Stomach (tissue), 9 donors: ENCODE measurements around the gene TMEM54. TPM values are rescaled to one million over a fixed set of nuclear protein-coding genes. Genes with fewer than 3 reads are reported as not detected.
A peak's percentile ranks its signal among the peaks of the same experiment; 100 is the strongest.

Source experiments
- DNase-seq, 2 donors: peaks; one replicate each; pipeline versions ENCODE4 v3.0.0 to v3.0.0-alpha.2; 2013 to 2019
- H3K27ac ChIP-seq, 5 donors: fragments of 200-600 bp in 4 of 5; sonication (generic) in 4 of 5; one replicate each; pipeline ENCODE4 v1.5.1; 2013 to 2019; ENCODE audit warnings: mild to moderate bottlenecking in 1 of 5, moderate library complexity in 1 of 5
- H3K27me3 ChIP-seq, 3 donors: fragments of 200-600 bp; sonication (generic); one replicate each; pipeline ENCODE4 v1.5.1; 2017 to 2019; ENCODE audit warnings: mixed run types in 1 of 3
- H3K36me3 ChIP-seq, 4 donors: fragments of 200-600 bp; sonication (generic); 1 replicate in 3 of 4; 2 replicates in 1 of 4; pipeline ENCODE4 v1.5.1; 2016 to 2019
- H3K4me1 ChIP-seq, 4 donors: fragments of 200-600 bp; sonication (generic); one replicate each; pipeline ENCODE4 v1.5.1; 2016 to 2019
- H3K4me3 ChIP-seq, 4 donors: fragments of 200-600 bp; sonication (generic) in 3 of 4; one replicate each; pipeline ENCODE4 v1.5.1; 2016 to 2019; ENCODE audit warnings: mild to moderate bottlenecking in 1 of 4
- H3K9me3 ChIP-seq, 4 donors: fragments of 200-600 bp; sonication (generic); one replicate each; pipeline ENCODE4 v1.5.1; 2016 to 2019
- EP300 ChIP-seq: sonication (generic); formaldehyde crosslinking; IDR thresholded peaks from one replicate; pipeline ENCODE4 v1.6.1; 2017; ENCODE audit warnings: antibody characterized with exemption
- POLR2A ChIP-seq, 4 donors: fragments of 450-650 bp; IDR thresholded peaks; one replicate each; pipeline ENCODE4 v1.6.1; 2016; ENCODE audit warnings: antibody characterized with exemption in 4 of 4, control low read depth in 2 of 4, mild to moderate bottlenecking in 1 of 4, moderate library complexity in 1 of 4
- POLR2AphosphoS5 ChIP-seq, 3 donors: sonication (generic); formaldehyde crosslinking; IDR thresholded peaks; one replicate each; pipeline ENCODE4 v1.6.1; 2016; ENCODE audit warnings: antibody characterized with exemption in 3 of 3
- WGBS, 5 donors: extraction: QIAGEN DNeasy Blood & Tissue Kit in 3 of 5; methylation state at CpG; one replicate each; pipeline versions ENCODE4 v1.1.5 to v1.1.7; 2013 to 2018; 5-methylcytosine and 5-hydroxymethylcytosine counted together
- intact Hi-C: fragments of 100-400 bp; cut with DNase I; formaldehyde crosslinking; loops from one replicate; pipeline ENCODE4 v1.15.1; 2023; ENCODE audit warnings: low total_unique reads
- polyA plus RNA-seq, 3 donors: library from polyadenylated mRNA; stranded (reverse); fragments of 200-250 nt; gene quantifications; one replicate each; pipeline ENCODE4 v1.2.3, GENCODE V29; 2013
- total RNA-seq, 5 donors: library from RNA; depleted of rRNA; stranded (reverse); fragments of >200 nt; gene quantifications; one replicate each; pipeline versions ENCODE4 v1.1.0 to v1.2.3, GENCODE V29; 2014 to 2016
- TF ChIP-seq, protein P1 (sequence below), 7 experiments: fragments of 450-650 bp in 4 of 7; fragments of 200-600 bp in 3 of 7; sonication (generic) in 3 of 7; IDR thresholded peaks; one replicate each; pipeline ENCODE4 v1.5.1; 2016 to 2019; ENCODE audit warnings: antibody characterized with exemption in 7 of 7, control low read depth in 2 of 7, mild to moderate bottlenecking in 1 of 7
- donor health status: healthy with polysubstance abuse.
- donor health status: Bipolar disorder and iron deficiency.
- donor health status: healthy.

TMEM54 gene
- total and polyA plus RNA-seq, 8 donors = 34.9 to 408 (median 159) TPM

GRCh38 chr1:32927441-32927840 lies 26.3 kb upstream of the TMEM54 start:
- Histone ChIP-seq H3K36me3 (no peaks in the 10 kb centered on the region), H3K27ac (no peak overlapping the region), H3K4me3 (no peak overlapping the region), H3K9me3 (no peaks in the 10 kb centered on the region), H3K27me3 (peaks cover 0 to 35% (median 10%) of the 10 kb centered on the region in 3 donors), H3K4me1 (peaks cover 5 to 18% (median 12%) of the 10 kb centered on the region in 4 donors)
- 89 to 97% (median 95%) methylated on average over 2 of the region's 2 CpGs for WGBS, 5 donors
- TF ChIP-seq POLR2A (IDR thresholded peaks at IDR 0.05) = no peak
- no peak for TF ChIP-seq EP300
- TF ChIP-seq, protein P1, sequence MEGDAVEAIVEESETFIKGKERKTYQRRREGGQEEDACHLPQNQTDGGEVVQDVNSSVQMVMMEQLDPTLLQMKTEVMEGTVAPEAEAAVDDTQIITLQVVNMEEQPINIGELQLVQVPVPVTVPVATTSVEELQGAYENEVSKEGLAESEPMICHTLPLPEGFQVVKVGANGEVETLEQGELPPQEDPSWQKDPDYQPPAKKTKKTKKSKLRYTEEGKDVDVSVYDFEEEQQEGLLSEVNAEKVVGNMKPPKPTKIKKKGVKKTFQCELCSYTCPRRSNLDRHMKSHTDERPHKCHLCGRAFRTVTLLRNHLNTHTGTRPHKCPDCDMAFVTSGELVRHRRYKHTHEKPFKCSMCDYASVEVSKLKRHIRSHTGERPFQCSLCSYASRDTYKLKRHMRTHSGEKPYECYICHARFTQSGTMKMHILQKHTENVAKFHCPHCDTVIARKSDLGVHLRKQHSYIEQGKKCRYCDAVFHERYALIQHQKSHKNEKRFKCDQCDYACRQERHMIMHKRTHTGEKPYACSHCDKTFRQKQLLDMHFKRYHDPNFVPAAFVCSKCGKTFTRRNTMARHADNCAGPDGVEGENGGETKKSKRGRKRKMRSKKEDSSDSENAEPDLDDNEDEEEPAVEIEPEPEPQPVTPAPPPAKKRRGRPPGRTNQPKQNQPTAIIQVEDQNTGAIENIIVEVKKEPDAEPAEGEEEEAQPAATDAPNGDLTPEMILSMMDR (IDR thresholded peaks at IDR 0.05) = no peak
- no peak for TF ChIP-seq POLR2AphosphoS5 (IDR thresholded peaks at IDR 0.05)
- intact Hi-C loops = no loop called here
- no peak for DNase-seq

- no peak for DNase-seq
- no peak overlapping the region for H3K4me3 ChIP-seq
- intact Hi-C loops = no loop called here
- H3K9me3 ChIP-seq = no peaks in the 10 kb centered on the region
- H3K27ac ChIP-seq = no peak overlapping the region
- TF ChIP-seq POLR2A (IDR thresholded peaks at IDR 0.05) (no peak), EP300 (no peak), POLR2AphosphoS5 (IDR thresholded peaks at IDR 0.05) (no peak)
- TF ChIP-seq, protein P1 (IDR thresholded peaks at IDR 0.05) = no peak
- peaks cover 5 to 18% (median 12%) of the 10 kb centered on the region in 4 donors for H3K4me1 ChIP-seq
- peaks cover 0 to 44% (median 10%) of the 10 kb centered on the region in 3 donors for H3K27me3 ChIP-seq
- WGBS, 5 donors = 49 to 77% (median 66%) methylated on average over 6 of the region's 6 CpGs
- no peaks in the 10 kb centered on the region for H3K36me3 ChIP-seq
Observed at GRCh38 chr1:32926562-32926961, 25.4 kb upstream of the TMEM54 start.

DNA sequence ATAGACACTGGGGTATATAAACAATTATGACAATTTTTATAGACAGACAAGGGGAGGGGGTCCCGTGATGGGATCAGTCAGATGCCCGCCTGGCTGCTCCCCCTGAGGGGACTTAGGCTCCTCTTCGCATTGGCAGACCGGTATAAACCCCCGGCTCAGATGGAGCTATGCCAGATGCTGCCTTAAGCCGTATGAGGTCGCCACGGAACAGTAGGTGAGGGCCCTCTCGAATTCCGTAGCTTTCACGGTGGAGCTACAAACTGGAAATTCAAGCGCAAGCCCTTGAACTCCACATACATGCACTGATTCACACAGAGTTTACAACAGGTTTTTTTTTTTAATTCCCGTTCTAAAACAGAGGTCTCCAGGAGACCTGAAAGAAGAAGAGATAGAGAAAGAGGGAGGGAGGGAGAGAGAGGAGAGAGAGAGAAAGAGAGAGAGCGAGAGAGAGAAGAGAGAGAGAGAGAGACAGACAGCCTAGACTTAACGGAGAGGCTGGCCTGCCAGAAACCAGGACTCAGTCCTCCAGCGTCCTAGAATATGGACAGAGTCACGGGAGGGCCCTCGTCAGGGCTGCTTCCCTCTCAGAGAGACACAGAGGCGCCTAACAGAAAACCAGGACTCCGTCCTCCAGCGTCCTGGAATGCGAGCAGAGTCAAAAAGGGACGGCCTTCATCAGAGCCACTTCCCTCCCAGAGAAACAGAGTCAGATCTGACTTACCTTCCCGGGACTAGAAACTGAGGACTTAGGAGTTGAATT lies 24.4 kb upstream of the TMEM54 start:
- peak in 1 of 2 donors; percentile 57 for DNase-seq
- no peaks in the 10 kb centered on the region for H3K9me3 ChIP-seq
- 24 to 42% (median 31%) methylated on average over 24 of the region's 24 CpGs for WGBS, 5 donors
- H3K4me3 ChIP-seq = peak overlapping the region in 1 of 4 donors; percentile 7
- intact Hi-C loops = no loop called here
- H3K27ac ChIP-seq = no peak overlapping the region
- TF ChIP-seq, protein P1 (IDR thresholded peaks at IDR 0.05) = no peak
- no peak for TF ChIP-seq EP300
- no peak for TF ChIP-seq POLR2AphosphoS5 (IDR thresholded peaks at IDR 0.05)
- no peak for TF ChIP-seq POLR2A (IDR thresholded peaks at IDR 0.05)
- H3K36me3 ChIP-seq = no peaks in the 10 kb centered on the region
- peaks cover 5 to 18% (median 12%) of the 10 kb centered on the region in 4 donors for H3K4me1 ChIP-seq
- peaks cover 0 to 54% (median 10%) of the 10 kb centered on the region in 3 donors for H3K27me3 ChIP-seq

DNA sequence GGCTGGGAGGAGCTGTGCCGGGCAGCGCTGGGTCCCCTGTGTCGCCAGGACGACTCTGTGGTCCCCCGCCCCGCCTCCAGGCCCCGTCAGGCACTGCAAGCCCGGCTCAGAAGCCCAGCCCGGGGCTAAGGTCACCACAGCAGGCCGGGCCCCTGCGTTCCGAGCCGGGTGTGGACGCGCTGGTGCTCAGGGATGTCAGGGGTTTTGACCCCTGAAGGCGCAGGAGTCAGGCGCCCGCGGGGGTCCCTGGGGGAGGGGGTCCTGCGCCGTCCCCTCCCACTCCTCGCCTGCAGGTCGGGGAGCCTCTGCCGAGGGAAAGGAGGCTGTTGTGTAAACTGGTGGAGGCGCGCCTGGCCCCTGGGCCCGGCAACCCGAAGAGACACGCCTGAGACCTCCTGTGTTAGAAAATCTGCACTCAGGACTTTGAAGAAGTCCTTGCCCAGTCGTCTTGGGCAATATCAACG lies 23.7 kb upstream of the TMEM54 start:
- peak; percentile 44 to 67 for DNase-seq
- TF ChIP-seq, protein P1 (IDR thresholded peaks at IDR 0.05) = peak in 2 of 7 experiments; percentile 10 to 13
- TF ChIP-seq EP300 = no peak
- Histone ChIP-seq H3K27ac (no peak overlapping the region), H3K36me3 (no peaks in the 10 kb centered on the region), H3K27me3 (peaks cover 0 to 57% (median 10%) of the 10 kb centered on the region in 3 donors), H3K4me1 (peaks cover 5 to 18% (median 12%) of the 10 kb centered on the region in 4 donors), H3K9me3 (no peaks in the 10 kb centered on the region), H3K4me3 (peak overlapping the region; percentile 9 to 33 (median 12))
- intact Hi-C loops = no loop called here
- 8 to 15% (median 13%) methylated on average over 21 to 31 of the region's 31 CpGs for WGBS, 5 donors
